Measurements from ENCODE around the gene ZNF655.

Gene ZNF655

GRCh38 chr7:99588868-99589267 is 30.4 kb downstream of the ZNF655 start:
- Histone ChIP-seq H2BK12ac (ENCODE audit: low read length) (no peak overlapping the region), H3K14ac (ENCODE audit: low read length) (no peak overlapping the region), H3K27ac (replicated peaks; ENCODE audit: low read length) (no peak overlapping the region), H3K79me1 (ENCODE audit: low read depth, low read length) (no peaks in the 10 kb centered on the region), H3K4me1 (ENCODE audit: control insufficient read depth in 2 of 2, insufficient read depth in 1 of 2, low read depth in 1 of 2, low read length in 2 of 2) (no peaks in the 10 kb centered on the region), H3K4ac (ENCODE audit: low read length) (no peak overlapping the region), H3K27me3 (ENCODE audit: control insufficient read depth in 3 of 3, insufficient read depth in 3 of 3, low read depth in 1 of 3, low read length in 3 of 3) (no peaks in the 10 kb centered on the region), H3K18ac (ENCODE audit: low read length) (no peak overlapping the region), H3K9me3 (replicated peaks in 1 of 2; ENCODE audit: control insufficient read depth in 2 of 2, insufficient read depth in 1 of 2, low read depth in 1 of 2, low read length in 2 of 2) (no peaks in the 10 kb centered on the region), H2AK5ac (ENCODE audit: low read depth, low read length) (no peak overlapping the region), H2BK15ac (ENCODE audit: low read length) (no peak overlapping the region), H2BK120ac (ENCODE audit: low read depth, low read length) (no peak overlapping the region), H4K91ac (ENCODE audit: low read depth, low read length, poor library complexity) (no peak overlapping the region), H3K4me3 (ENCODE audit: low read length in 2 of 2) (no peak overlapping the region), H2AFZ (ENCODE audit: low read length) (no peak overlapping the region), H3K9ac (ENCODE audit: low read depth, low read length, poor library complexity) (no peak overlapping the region), H4K8ac (ENCODE audit: low read depth, low read length) (no peak overlapping the region), H2BK5ac (ENCODE audit: low read length) (no peak overlapping the region), H3K4me2 (ENCODE audit: insufficient read depth, low read length, poor library complexity, severe bottlenecking) (no peak overlapping the region), H3K23ac (ENCODE audit: low read depth, low read length, poor library complexity) (no peak overlapping the region), H3K36me3 (replicated peaks in 1 of 2; ENCODE audit: control insufficient read depth in 2 of 2, insufficient read depth in 2 of 2, low read length in 2 of 2) (no peaks in the 10 kb centered on the region)
- no peak for DNase-seq (ENCODE audit: low spot score)
- no CpG with 5 or more reads among the region's 3 CpGs for WGBS, 2 donors (ENCODE audit: extremely low coverage in 2 of 2, insufficient read length in 2 of 2, insufficient replicate concordance in 1 of 2)

- Histone ChIP-seq H3K27me3 (ENCODE audit: control insufficient read depth in 3 of 3, insufficient read depth in 3 of 3, low read depth in 1 of 3, low read length in 3 of 3) (no peaks in the 10 kb centered on the region), H3K14ac (ENCODE audit: low read length) (no peak overlapping the region), H2BK15ac (ENCODE audit: low read length) (no peak overlapping the region), H3K4me3 (ENCODE audit: low read length in 2 of 2) (no peak overlapping the region), H3K23ac (ENCODE audit: low read depth, low read length, poor library complexity) (no peak overlapping the region), H3K9me3 (replicated peaks in 1 of 2; ENCODE audit: control insufficient read depth in 2 of 2, insufficient read depth in 1 of 2, low read depth in 1 of 2, low read length in 2 of 2) (no peaks in the 10 kb centered on the region), H3K4me1 (ENCODE audit: control insufficient read depth in 2 of 2, insufficient read depth in 1 of 2, low read depth in 1 of 2, low read length in 2 of 2) (no peaks in the 10 kb centered on the region), H3K4ac (ENCODE audit: low read length) (no peak overlapping the region), H3K9ac (ENCODE audit: low read depth, low read length, poor library complexity) (no peak overlapping the region), H3K79me1 (ENCODE audit: low read depth, low read length) (no peaks in the 10 kb centered on the region), H3K36me3 (replicated peaks in 1 of 2; ENCODE audit: control insufficient read depth in 2 of 2, insufficient read depth in 2 of 2, low read length in 2 of 2) (no peaks in the 10 kb centered on the region), H2BK12ac (ENCODE audit: low read length) (no peak overlapping the region), H3K27ac (replicated peaks; ENCODE audit: low read length) (no peak overlapping the region), H4K91ac (ENCODE audit: low read depth, low read length, poor library complexity) (no peak overlapping the region), H4K8ac (ENCODE audit: low read depth, low read length) (no peak overlapping the region), H2AFZ (ENCODE audit: low read length) (no peak overlapping the region), H3K4me2 (ENCODE audit: insufficient read depth, low read length, poor library complexity, severe bottlenecking) (no peak overlapping the region), H2BK120ac (ENCODE audit: low read depth, low read length) (no peak overlapping the region), H3K18ac (ENCODE audit: low read length) (no peak overlapping the region), H2AK5ac (ENCODE audit: low read depth, low read length) (no peak overlapping the region), H2BK5ac (ENCODE audit: low read length) (no peak overlapping the region)
- no peak for DNase-seq (ENCODE audit: low spot score)
- WGBS, 2 donors (ENCODE audit: extremely low coverage in 2 of 2, insufficient read length in 2 of 2, insufficient replicate concordance in 1 of 2): no CpG with 5 or more reads among the region's 7 CpGs
Observed at GRCh38 chr7:99594948-99595745, 36.7 kb downstream of the ZNF655 start.

GRCh38 chr7:99596408-99596955 is 38.0 kb downstream of the ZNF655 start:
- Histone ChIP-seq H2AFZ (ENCODE audit: low read length) (no peak overlapping the region), H3K9me3 (replicated peaks in 1 of 2; ENCODE audit: control insufficient read depth in 2 of 2, insufficient read depth in 1 of 2, low read depth in 1 of 2, low read length in 2 of 2) (no peaks in the 10 kb centered on the region), H4K91ac (ENCODE audit: low read depth, low read length, poor library complexity) (no peak overlapping the region), H2AK5ac (ENCODE audit: low read depth, low read length) (no peak overlapping the region), H3K18ac (ENCODE audit: low read length) (no peak overlapping the region), H2BK120ac (ENCODE audit: low read depth, low read length) (no peak overlapping the region), H3K4me3 (ENCODE audit: low read length in 2 of 2) (no peak overlapping the region), H2BK15ac (ENCODE audit: low read length) (no peak overlapping the region), H3K14ac (ENCODE audit: low read length) (no peak overlapping the region), H3K79me1 (ENCODE audit: low read depth, low read length) (no peaks in the 10 kb centered on the region), H2BK12ac (ENCODE audit: low read length) (no peak overlapping the region), H2BK5ac (ENCODE audit: low read length) (no peak overlapping the region), H4K8ac (ENCODE audit: low read depth, low read length) (no peak overlapping the region), H3K9ac (ENCODE audit: low read depth, low read length, poor library complexity) (no peak overlapping the region), H3K4ac (ENCODE audit: low read length) (no peak overlapping the region), H3K36me3 (replicated peaks in 1 of 2; ENCODE audit: control insufficient read depth in 2 of 2, insufficient read depth in 2 of 2, low read length in 2 of 2) (no peaks in the 10 kb centered on the region), H3K23ac (ENCODE audit: low read depth, low read length, poor library complexity) (no peak overlapping the region), H3K4me2 (ENCODE audit: insufficient read depth, low read length, poor library complexity, severe bottlenecking) (no peak overlapping the region), H3K27ac (replicated peaks; ENCODE audit: low read length) (no peak overlapping the region), H3K27me3 (ENCODE audit: control insufficient read depth in 3 of 3, insufficient read depth in 3 of 3, low read depth in 1 of 3, low read length in 3 of 3) (no peaks in the 10 kb centered on the region), H3K4me1 (ENCODE audit: control insufficient read depth in 2 of 2, insufficient read depth in 1 of 2, low read depth in 1 of 2, low read length in 2 of 2) (no peaks in the 10 kb centered on the region)
- no CpG with 5 or more reads among the region's 1 CpG for WGBS, 2 donors (ENCODE audit: extremely low coverage in 2 of 2, insufficient read length in 2 of 2, insufficient replicate concordance in 1 of 2)
- DNase-seq (ENCODE audit: low spot score): no peak

GRCh38 chr7:99597762-99598501 is 39.5 kb downstream of the ZNF655 start, which contains the start of gene TMEM225B:
TMEM225B (plus strand) TSS chr7:99598267; CDS start chr7:99604389, 6,122 bp downstream.
- Histone ChIP-seq H3K79me1 (ENCODE audit: low read depth, low read length) (no peaks in the 10 kb centered on the region), H3K4me1 (ENCODE audit: control insufficient read depth in 2 of 2, insufficient read depth in 1 of 2, low read depth in 1 of 2, low read length in 2 of 2) (no peaks in the 10 kb centered on the region), H2BK15ac (ENCODE audit: low read length) (no peak within 1 kb of the TSS), H3K9ac (ENCODE audit: low read depth, low read length, poor library complexity) (no peak within 1 kb of the TSS), H2BK5ac (ENCODE audit: low read length) (no peak within 1 kb of the TSS), H2BK12ac (ENCODE audit: low read length) (no peak within 1 kb of the TSS), H3K9me3 (replicated peaks in 1 of 2; ENCODE audit: control insufficient read depth in 2 of 2, insufficient read depth in 1 of 2, low read depth in 1 of 2, low read length in 2 of 2) (no peaks in the 10 kb centered on the region), H3K18ac (ENCODE audit: low read length) (no peak within 1 kb of the TSS), H3K27ac (replicated peaks; ENCODE audit: low read length) (no peak within 1 kb of the TSS), H3K4ac (ENCODE audit: low read length) (no peak within 1 kb of the TSS), H3K4me2 (ENCODE audit: insufficient read depth, low read length, poor library complexity, severe bottlenecking) (no peak within 1 kb of the TSS), H3K4me3 (ENCODE audit: low read length in 2 of 2) (peak within 1 kb of the TSS in 1 of 2 donors; percentile 70), H3K36me3 (replicated peaks in 1 of 2; ENCODE audit: control insufficient read depth in 2 of 2, insufficient read depth in 2 of 2, low read length in 2 of 2) (no peaks in the 10 kb centered on the region), H3K23ac (ENCODE audit: low read depth, low read length, poor library complexity) (no peak within 1 kb of the TSS), H4K91ac (ENCODE audit: low read depth, low read length, poor library complexity) (no peak within 1 kb of the TSS), H2AFZ (ENCODE audit: low read length) (no peak within 1 kb of the TSS), H2AK5ac (ENCODE audit: low read depth, low read length) (no peak within 1 kb of the TSS), H3K14ac (ENCODE audit: low read length) (no peak within 1 kb of the TSS), H2BK120ac (ENCODE audit: low read depth, low read length) (no peak within 1 kb of the TSS), H3K27me3 (ENCODE audit: control insufficient read depth in 3 of 3, insufficient read depth in 3 of 3, low read depth in 1 of 3, low read length in 3 of 3) (no peaks in the 10 kb centered on the region), H4K8ac (ENCODE audit: low read depth, low read length) (no peak within 1 kb of the TSS)
- DNase-seq (ENCODE audit: low spot score): no peak
- WGBS, 2 donors (ENCODE audit: extremely low coverage in 2 of 2, insufficient read length in 2 of 2, insufficient replicate concordance in 1 of 2): no CpG with 5 or more reads among the region's 34 CpGs

All from neuronal stem cell (in vitro differentiated cells).